GM18511 (cell line): ENCODE results near the gene MITD1.
"Not testable (repeated sequence)": the region's sequence is repeated elsewhere in the genome, so short reads cannot be mapped to it uniquely, and the experiment has no call there.

Source experiments
- ATAC-seq: cut with Tn5 transposase; IDR thresholded peaks from one replicate; pipeline ENCODE4 v1.9.1; 2021; ENCODE audit warnings: mild to moderate bottlenecking, moderate library complexity; ENCODE audit not compliant: unreplicated experiment

Gene MITD1

DNA sequence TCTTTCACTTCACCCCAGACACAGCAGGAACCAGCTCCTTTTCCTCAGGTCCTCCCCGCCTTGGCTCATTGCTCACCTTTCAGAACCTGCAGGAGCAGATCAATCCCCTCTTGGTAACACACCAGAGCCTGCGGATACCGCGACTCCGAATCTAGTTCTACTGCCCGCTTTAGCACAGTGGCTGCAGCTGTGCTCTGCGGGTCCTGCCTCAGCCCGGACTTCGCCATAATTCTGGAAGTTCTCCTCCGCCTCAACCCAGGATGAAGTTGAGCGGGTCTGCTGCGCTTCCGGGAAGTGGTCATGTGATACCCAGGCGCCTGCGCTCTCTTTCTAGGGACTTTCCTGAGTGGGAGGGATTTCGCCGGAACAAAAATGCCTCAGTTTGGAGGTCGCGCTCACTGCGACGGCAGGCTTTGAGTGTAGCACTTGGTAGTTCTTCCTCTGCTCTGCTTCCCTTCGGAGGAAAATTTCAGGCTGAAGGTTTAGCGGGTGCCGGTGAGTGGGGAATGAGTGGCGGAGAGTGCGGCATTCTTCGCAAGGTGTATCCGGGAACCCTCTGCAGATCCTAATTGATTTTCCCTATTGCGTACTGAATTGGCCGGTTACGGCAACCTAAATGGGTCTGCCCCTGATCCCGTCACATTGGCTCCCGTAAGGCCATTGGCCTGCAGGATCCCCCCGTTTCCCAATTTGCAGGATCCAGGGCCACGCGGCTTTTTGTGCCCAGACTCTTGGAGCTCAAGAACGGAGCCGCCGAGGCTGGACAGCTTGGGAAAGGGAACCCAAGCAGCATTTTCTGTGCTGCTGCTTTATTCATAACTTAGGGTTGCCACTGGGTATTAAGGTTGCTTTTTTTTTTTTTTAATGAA, at the start of gene MITD1, which contains the start of gene MRPL30:
MITD1 (minus strand) TSS at position 304 of the 869 bp plus-strand sequence; CDS start at position 227, 77 bp downstream.
MRPL30 (plus strand) TSS at position 430 of the 869 bp plus-strand sequence. CDS start 5,020 bp downstream, outside the sequence.
- peak; percentile 96 for ATAC-seq

DNA sequence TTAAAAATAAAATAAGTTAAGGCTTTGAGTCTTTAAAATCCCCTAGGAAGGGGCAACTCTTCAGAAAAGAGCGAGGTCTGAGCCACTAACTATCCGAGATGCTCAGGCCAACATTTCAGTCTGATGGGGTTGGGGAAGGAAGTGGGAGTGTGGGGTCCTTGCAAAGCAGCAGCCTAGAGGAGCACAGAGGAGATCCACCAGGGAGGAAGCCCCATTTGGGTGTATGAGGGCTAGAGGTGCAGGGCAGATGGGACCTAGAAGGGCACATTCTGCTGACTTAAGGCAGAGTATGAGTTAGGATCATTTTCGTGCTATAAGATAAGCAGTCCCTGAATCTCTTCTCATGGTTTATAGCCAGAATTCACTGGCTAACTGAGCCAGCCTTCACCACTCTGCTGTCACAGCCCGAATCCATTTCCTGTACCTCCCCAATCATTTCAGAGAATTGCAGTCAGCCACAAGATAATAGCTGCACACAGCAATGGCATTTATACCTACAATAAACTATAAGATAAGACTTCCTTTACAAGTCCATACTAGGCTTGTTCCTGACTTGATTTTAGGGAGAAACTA, 37.2 kb upstream of the MITD1 start:
- no peak for ATAC-seq

- ATAC-seq = no peak
These were observed 35.2 kb upstream of the MITD1 start for GRCh38 chr2:99216096-99216495.

- no peak for ATAC-seq
These were observed 24.6 kb upstream of the MITD1 start for GRCh38 chr2:99205491-99205890.

DNA sequence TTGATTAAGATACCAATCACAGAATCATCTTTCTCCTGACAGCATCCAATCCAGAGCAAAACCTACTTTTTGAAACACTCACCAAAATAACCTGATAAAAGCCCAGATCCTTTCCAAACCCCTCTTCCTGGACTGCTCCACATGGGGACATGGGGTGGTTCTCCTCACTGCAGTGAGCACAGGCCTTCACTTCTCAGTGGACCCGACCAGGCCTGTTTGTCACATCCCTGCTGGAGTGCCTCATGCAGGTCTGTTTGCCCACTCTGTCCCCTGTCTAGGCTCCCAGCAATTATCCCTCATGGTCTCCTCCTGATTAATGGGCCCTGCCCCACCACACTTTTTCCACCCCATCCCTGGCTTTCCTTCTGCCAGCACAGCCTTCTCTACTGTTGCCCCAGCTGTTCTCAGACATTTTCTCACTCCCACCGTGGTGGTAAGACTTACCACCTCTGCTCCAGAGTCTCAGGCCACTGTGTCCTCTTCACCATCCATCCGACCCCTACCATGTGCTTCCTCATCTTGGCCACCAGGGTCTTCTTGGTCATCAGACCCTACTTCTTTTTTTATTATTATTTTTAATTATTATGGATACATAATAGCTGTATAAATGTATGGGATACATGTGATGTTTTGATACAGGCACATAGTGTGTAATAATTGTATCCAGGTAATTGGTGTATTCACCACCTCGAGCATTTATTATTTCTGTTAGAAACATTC, 21.3 kb upstream of the MITD1 start:
- ATAC-seq = no peak

GRCh38 chr2:99200076-99200800, 19.4 kb upstream of the MITD1 start:
- ATAC-seq = no peak

- ATAC-seq = no peak
These were observed 17.4 kb upstream of the MITD1 start for GRCh38 chr2:99198103-99198841.

- ATAC-seq = not testable (repeated sequence)
These were observed 11.5 kb upstream of the MITD1 start for GRCh38 chr2:99192364-99192763.

DNA sequence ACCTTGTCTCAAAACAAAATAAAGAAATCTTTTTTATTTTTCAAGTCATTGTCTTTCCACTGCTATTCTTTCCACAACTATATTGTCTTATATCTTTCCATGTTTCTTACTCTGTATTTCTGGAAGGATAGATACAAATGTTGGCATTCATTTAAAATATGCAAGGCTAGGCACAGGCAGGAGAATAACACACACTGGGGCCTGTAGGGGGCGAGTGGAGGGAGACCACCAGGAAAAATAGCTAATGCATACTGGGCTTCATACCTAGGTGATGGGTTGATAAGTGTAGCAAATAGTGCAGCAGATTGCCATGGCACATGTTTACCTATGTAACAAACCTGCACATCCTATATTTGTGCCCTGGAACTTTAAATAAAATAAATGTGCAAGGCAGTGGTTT, 9.7 kb upstream of the MITD1 start:
- no peak for ATAC-seq

DNA sequence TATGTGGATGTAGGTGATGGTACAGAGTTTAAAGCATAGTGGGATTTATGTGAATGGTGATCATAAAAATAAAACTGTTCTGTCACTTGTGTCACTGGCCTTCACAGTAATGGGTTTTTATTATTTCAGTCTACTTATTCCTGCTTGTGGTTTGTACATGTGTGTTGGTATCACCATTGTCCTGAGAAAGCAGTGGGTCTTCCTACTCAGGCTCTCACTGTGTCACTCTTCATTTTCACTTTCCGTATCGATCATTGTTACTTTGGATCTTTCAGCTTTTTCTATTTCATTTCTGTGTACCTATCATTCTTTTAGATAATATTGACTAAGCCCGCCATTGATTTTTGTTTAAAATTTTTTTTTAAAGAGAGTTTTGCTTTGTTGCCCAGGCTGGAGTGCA, 7.5 kb upstream of the MITD1 start:
- ATAC-seq = no peak

- ATAC-seq = no peak
These were observed 6.2 kb upstream of the MITD1 start for GRCh38 chr2:99187011-99187410.

DNA sequence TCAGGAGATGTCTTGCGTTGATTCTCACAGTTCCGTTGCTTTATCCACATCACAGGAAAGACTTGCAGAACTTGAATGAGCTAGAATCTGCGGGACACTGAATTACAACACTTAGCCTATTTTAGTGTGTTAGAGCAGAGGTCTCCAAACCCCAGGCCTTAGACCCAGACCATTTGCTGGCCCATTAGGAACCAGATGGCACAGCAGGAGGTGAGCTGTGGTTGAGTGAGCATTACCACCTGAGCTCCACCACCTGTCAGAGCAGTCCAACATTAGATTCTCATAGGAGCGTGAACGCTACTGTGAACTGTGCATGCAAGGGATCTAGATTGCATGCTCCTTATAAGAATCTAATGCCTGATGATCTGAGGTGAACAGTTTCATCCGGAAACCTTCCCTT, 4.0 kb upstream of the MITD1 start:
- ATAC-seq = no peak

DNA sequence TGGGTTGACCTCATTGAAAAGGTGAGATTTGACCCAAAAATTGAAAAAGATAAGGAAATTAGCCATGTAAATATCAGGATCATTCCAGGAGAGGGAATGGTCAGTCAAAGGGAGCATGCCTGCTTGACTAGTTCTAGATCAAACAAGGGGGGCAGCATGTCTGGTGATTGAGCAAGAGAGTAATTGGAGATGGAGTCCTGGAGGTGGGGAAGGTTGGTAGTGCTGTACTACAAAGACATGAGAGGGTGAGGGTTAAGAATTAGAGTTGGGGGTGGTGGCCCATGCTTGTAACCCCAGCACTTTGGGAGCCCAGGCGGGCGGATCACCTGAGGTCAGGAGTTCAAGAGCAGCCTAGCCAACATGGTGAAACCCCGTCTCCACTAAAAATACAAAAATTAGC, 2.2 kb upstream of the MITD1 start:
- no peak for ATAC-seq

DNA sequence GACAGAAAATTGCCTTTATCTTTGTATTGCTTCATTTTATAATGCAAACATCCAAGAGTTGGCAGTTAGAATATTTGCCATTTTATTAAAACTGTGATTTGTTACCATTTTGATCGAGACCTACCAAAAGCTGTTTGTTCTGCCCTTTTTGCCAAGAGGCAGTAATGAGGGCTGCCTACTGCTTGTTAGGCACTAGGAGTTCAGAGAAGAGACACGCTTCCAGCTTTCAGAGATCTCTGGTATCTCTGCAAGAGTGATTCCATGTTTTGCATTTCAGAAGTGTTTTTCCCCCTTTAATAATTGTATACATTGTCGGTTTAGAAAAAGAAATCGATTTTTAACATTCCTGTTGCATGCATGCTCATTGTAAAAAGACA, 754 bp upstream of the MITD1 start:
- ATAC-seq = no peak

- no peak for ATAC-seq
These were observed 9.3 kb downstream of the MITD1 start for GRCh38 chr2:99171377-99172140.

GRCh38 chr2:99169534-99169933, 11.3 kb downstream of the MITD1 start:
- no peak for ATAC-seq

GRCh38 chr2:99166218-99166617, 14.6 kb downstream of the MITD1 start:
- no peak for ATAC-seq

- ATAC-seq = no peak
These were observed 21.3 kb downstream of the MITD1 start for GRCh38 chr2:99159594-99159993.

DNA sequence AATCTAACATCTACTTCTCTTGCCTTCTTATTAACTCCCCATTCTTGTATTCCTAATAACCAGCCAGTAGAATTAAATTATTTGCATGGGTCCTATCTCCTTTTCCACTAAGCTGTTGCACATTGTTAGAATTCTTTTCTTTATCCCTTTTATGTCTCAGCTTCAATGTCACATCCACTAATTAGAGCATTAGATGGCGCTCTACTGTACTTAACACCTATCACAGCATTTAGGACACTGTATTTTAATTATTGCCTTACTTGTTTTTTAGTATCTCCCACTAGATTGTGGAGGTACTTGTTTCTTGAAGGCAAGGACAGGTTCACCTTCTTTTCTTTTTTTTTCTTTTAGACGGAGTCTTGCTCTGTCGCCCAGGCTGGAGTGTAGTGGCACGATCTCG, 22.3 kb downstream of the MITD1 start:
- ATAC-seq = no peak

- no peak for ATAC-seq
These were observed 24.0 kb downstream of the MITD1 start for GRCh38 chr2:99156891-99157290.
